DOHH2 (cell line): ENCODE measurements around the gene C2CD5.

Experiments
- H3F3A ChIP-seq: fragments of 200-600 bp; sonication (generic), shearing (Covaris generic); 2 replicates; pipeline ENCODE4 v1.6.0; 2016; ENCODE audit warnings: antibody characterized with exemption, mild to moderate bottlenecking; ENCODE audit not compliant: control insufficient read depth, insufficient read depth
- H3K27ac ChIP-seq: fragments of 200-600 bp; sonication (generic); 2 replicates; pipeline ENCODE4 v1.5.1; 2014; ENCODE audit warnings: low read depth, mild to moderate bottlenecking, low read length, moderate library complexity
- H3K27me3 ChIP-seq: fragments of 200-600 bp; sonication (generic); 2 replicates; pipeline ENCODE4 v1.6.1; 2014; ENCODE audit warnings: mild to moderate bottlenecking, low read length, mixed read lengths; ENCODE audit not compliant: control insufficient read depth
- H3K36me3 ChIP-seq: fragments of 200-600 bp; sonication (generic); 2 replicates; pipeline ENCODE4 v1.6.1; 2014; ENCODE audit warnings: mild to moderate bottlenecking, low read length, moderate library complexity, mixed read lengths; ENCODE audit not compliant: control insufficient read depth
- H3K4me1 ChIP-seq: fragments of 200-600 bp; sonication (generic); 2 replicates; pipeline ENCODE4 v1.6.1; 2014; ENCODE audit warnings: mild to moderate bottlenecking, low read length, mixed read lengths; ENCODE audit not compliant: control insufficient read depth
- H3K4me2 ChIP-seq: fragments of 200-600 bp; sonication (generic); 2 replicates; pipeline ENCODE4 v1.6.0; 2014; ENCODE audit warnings: mild to moderate bottlenecking, low read length, moderate library complexity
- H3K4me3 ChIP-seq: fragments of 200-600 bp; sonication (generic); 2 replicates; pipeline ENCODE4 v1.5.1; 2014; ENCODE audit warnings: mild to moderate bottlenecking, low read length, mixed read lengths
- H3K79me2 ChIP-seq: fragments of 200-600 bp; sonication (generic); 2 replicates; pipeline ENCODE4 v1.6.1; 2014; ENCODE audit warnings: mild to moderate bottlenecking, low read length, mixed read lengths; ENCODE audit not compliant: control insufficient read depth
- H3K9me2 ChIP-seq: fragments of 200-600 bp; sonication (generic); replicated peaks from 2 replicates; pipeline ENCODE4 v1.6.1; 2014; ENCODE audit warnings: mild to moderate bottlenecking, low read length, mixed read lengths; ENCODE audit not compliant: control insufficient read depth
- H3K9me3 ChIP-seq: fragments of 200-600 bp; sonication (generic); 2 replicates; pipeline ENCODE4 v1.6.1; 2014; ENCODE audit warnings: antibody characterized with exemption, low read length, mixed read lengths; ENCODE audit not compliant: control insufficient read depth, insufficient read depth
- H4K20me1 ChIP-seq: fragments of 200-600 bp; sonication (generic); 2 replicates; pipeline ENCODE4 v1.6.0; 2014; ENCODE audit warnings: low read depth, mild to moderate bottlenecking, antibody characterized with exemption, low read length, moderate library complexity; ENCODE audit not compliant: control insufficient read depth, insufficient read depth
- CTCF ChIP-seq: fragments of 200-600 bp; sonication (generic); IDR thresholded peaks from one replicate; pipeline ENCODE4 v1.5.1; 2014; ENCODE audit warnings: antibody characterized with exemption, mild to moderate bottlenecking, low read depth, low read length; ENCODE audit not compliant: poor library complexity, severe bottlenecking
- EZH2phosphoT487 ChIP-seq: fragments of 200-600 bp; sonication (generic); IDR thresholded peaks from 2 replicates; pipeline ENCODE4 v1.6.1; 2017; ENCODE audit warnings: borderline replicate concordance, mild to moderate bottlenecking, antibody characterized with exemption, low read length, moderate library complexity, mixed read lengths

Gene C2CD5

DNA sequence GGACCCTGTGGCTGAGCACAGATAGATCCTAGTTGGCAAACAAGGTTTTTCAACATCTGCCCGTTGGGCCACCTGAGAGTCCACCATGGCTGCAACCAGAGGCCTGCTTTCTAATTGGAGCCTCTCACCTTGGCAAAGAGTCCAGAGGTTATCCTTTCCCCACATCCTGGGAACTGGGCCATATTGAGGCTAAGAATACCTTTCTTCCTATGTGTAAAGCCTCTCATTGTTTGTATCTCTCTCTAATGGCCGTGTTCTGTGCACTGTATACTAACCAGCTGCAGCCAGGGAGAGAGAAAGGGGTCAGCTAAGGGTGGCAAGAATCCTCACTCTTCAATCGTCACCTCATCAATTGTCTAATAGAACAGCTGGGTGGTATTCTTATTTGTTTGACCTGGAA is 130.8 kb downstream of the C2CD5 start:
- no peaks in the 10 kb centered on the region for H3K36me3 ChIP-seq
- no peaks in the 10 kb centered on the region for H4K20me1 ChIP-seq
- H3K4me2 ChIP-seq = no peak overlapping the region
- no peaks in the 10 kb centered on the region for H3K79me2 ChIP-seq
- H3K4me3 ChIP-seq = no peak overlapping the region
- H3K9me2 ChIP-seq = no peaks in the 10 kb centered on the region
- no peaks in the 10 kb centered on the region for H3K4me1 ChIP-seq
- no peaks in the 10 kb centered on the region for H3F3A ChIP-seq
- no peaks in the 10 kb centered on the region for H3K9me3 ChIP-seq
- TF ChIP-seq EZH2phosphoT487 (no peak), CTCF (no peak)
- no peaks in the 10 kb centered on the region for H3K27me3 ChIP-seq
- no peak overlapping the region for H3K27ac ChIP-seq

GRCh38 chr12:22412581-22412980 is 131.8 kb downstream of the C2CD5 start:
- Histone ChIP-seq H3K36me3 (no peaks in the 10 kb centered on the region), H3K9me2 (no peaks in the 10 kb centered on the region), H3F3A (no peaks in the 10 kb centered on the region), H3K27me3 (no peaks in the 10 kb centered on the region), H3K4me3 (no peak overlapping the region), H4K20me1 (no peaks in the 10 kb centered on the region), H3K79me2 (no peaks in the 10 kb centered on the region), H3K4me2 (no peak overlapping the region), H3K9me3 (no peaks in the 10 kb centered on the region), H3K27ac (no peak overlapping the region), H3K4me1 (no peaks in the 10 kb centered on the region)
- TF ChIP-seq EZH2phosphoT487 (no peak), CTCF (no peak)

GRCh38 chr12:22410486-22410885 is 133.9 kb downstream of the C2CD5 start:
- Histone ChIP-seq H3K4me3 (no peak overlapping the region), H3K9me3 (no peaks in the 10 kb centered on the region), H3K27ac (no peak overlapping the region), H3F3A (no peaks in the 10 kb centered on the region), H3K4me2 (no peak overlapping the region), H4K20me1 (no peaks in the 10 kb centered on the region), H3K9me2 (no peaks in the 10 kb centered on the region), H3K4me1 (no peaks in the 10 kb centered on the region), H3K27me3 (no peaks in the 10 kb centered on the region), H3K36me3 (no peaks in the 10 kb centered on the region), H3K79me2 (no peaks in the 10 kb centered on the region)
- TF ChIP-seq EZH2phosphoT487 (no peak), CTCF (no peak)
